H9 (cell line): ENCODE data around the gene ZAP70. TPM values are rescaled to one million over a fixed set of nuclear protein-coding genes. Genes with fewer than 3 reads are reported as not detected.

Source experiments
- DNase-seq: peaks from one replicate; pipeline ENCODE4 v3.0.0-alpha.2; 2017
- H2AFZ ChIP-seq: one replicate; pipeline ENCODE4 v1.6.1; 2013; ENCODE audit warnings: mild to moderate bottlenecking, low read length, control low read depth, moderate library complexity
- H2AK5ac ChIP-seq: 2 replicates; pipeline ENCODE4 v1.6.1; 2013; ENCODE audit warnings: low read length, control low read depth, mixed read lengths; ENCODE audit not compliant: insufficient read length
- H2BK120ac ChIP-seq: one replicate; pipeline ENCODE4 v1.6.1; 2013; ENCODE audit warnings: low read depth, mild to moderate bottlenecking, low read length, control low read depth, inconsistent platforms; ENCODE audit not compliant: poor library complexity, severe bottlenecking
- H2BK12ac ChIP-seq: 2 replicates; pipeline ENCODE4 v1.6.1; 2013; ENCODE audit warnings: low read length, control low read depth, mixed read lengths, low read depth; ENCODE audit not compliant: insufficient read length
- H2BK15ac ChIP-seq: 2 replicates; pipeline ENCODE4 v1.6.1; 2013; ENCODE audit warnings: low read depth, low read length, control low read depth
- H2BK20ac ChIP-seq: one replicate; pipeline ENCODE4 v1.6.1; 2013; ENCODE audit warnings: low read depth, mild to moderate bottlenecking, low read length, control low read depth, inconsistent platforms; ENCODE audit not compliant: poor library complexity, severe bottlenecking
- H2BK5ac ChIP-seq: 2 replicates; pipeline ENCODE4 v1.6.1; 2013; ENCODE audit warnings: low read length, control low read depth, mixed read lengths; ENCODE audit not compliant: insufficient read length
- H3K14ac ChIP-seq: 2 replicates; pipeline ENCODE4 v1.6.1; 2013; ENCODE audit warnings: low read length, control low read depth; ENCODE audit not compliant: insufficient read depth
- H3K18ac ChIP-seq: 2 replicates; pipeline ENCODE4 v1.6.1; 2013; ENCODE audit warnings: low read depth, mild to moderate bottlenecking, mixed read lengths, low read length, control low read depth; ENCODE audit not compliant: insufficient read length
- H3K23ac ChIP-seq: 2 replicates; pipeline ENCODE4 v1.6.1; 2013; ENCODE audit warnings: low read length, control low read depth, mixed read lengths, low read depth; ENCODE audit not compliant: insufficient read length
- H3K23me2 ChIP-seq: 2 replicates; pipeline ENCODE4 v1.6.1; 2013; ENCODE audit warnings: low read depth, mild to moderate bottlenecking, mixed read lengths, low read length, control low read depth; ENCODE audit not compliant: insufficient read length, poor library complexity, severe bottlenecking
- H3K27ac ChIP-seq: 2 replicates; pipeline ENCODE4 v1.5.1; 2013; ENCODE audit warnings: low read length, control low read depth, mixed read lengths, low read depth; ENCODE audit not compliant: insufficient read length
- H3K27me3 ChIP-seq: 2 replicates; pipeline ENCODE4 v1.6.1; 2013; ENCODE audit warnings: low read length, control low read depth, inconsistent platforms; ENCODE audit not compliant: insufficient read depth
- H3K4ac ChIP-seq: 2 replicates; pipeline ENCODE4 v1.6.1; 2013; ENCODE audit warnings: low read depth, mild to moderate bottlenecking, control low read depth, inconsistent platforms, low read length, moderate library complexity
- H3K4me1 ChIP-seq: 2 replicates; pipeline ENCODE4 v1.6.1; 2013; ENCODE audit warnings: low read length, control low read depth, inconsistent platforms; ENCODE audit not compliant: insufficient read depth
- H3K4me2 ChIP-seq: 2 replicates; pipeline ENCODE4 v1.6.1; 2013; ENCODE audit warnings: low read length, control low read depth, mixed read lengths; ENCODE audit not compliant: insufficient read length, insufficient read depth
- H3K56ac ChIP-seq: 2 replicates; pipeline ENCODE4 v1.6.1; 2013; ENCODE audit warnings: low read depth, mild to moderate bottlenecking, mixed read lengths, low read length, control low read depth; ENCODE audit not compliant: insufficient read length
- H3K79me1 ChIP-seq: 2 replicates; pipeline ENCODE4 v1.6.1; 2013; ENCODE audit warnings: low read depth, mild to moderate bottlenecking, moderate library complexity, low read length, control low read depth, inconsistent platforms; ENCODE audit not compliant: insufficient read depth, poor library complexity, severe bottlenecking
- H3K79me2 ChIP-seq: 2 replicates; pipeline ENCODE4 v1.6.1; 2013; ENCODE audit warnings: low read length, control low read depth, inconsistent platforms; ENCODE audit not compliant: insufficient read depth
- H3K9ac ChIP-seq: 2 replicates; pipeline ENCODE4 v1.6.1; 2013; ENCODE audit warnings: low read length, control low read depth, mixed read lengths; ENCODE audit not compliant: insufficient read length; ENCODE audit errors: extremely low read depth
- H3K9me3 ChIP-seq: one replicate; pipeline ENCODE4 v1.6.1; 2013; ENCODE audit warnings: low read depth, low read length, inconsistent platforms; ENCODE audit not compliant: control insufficient read depth
- H3T11ph ChIP-seq: one replicate; pipeline ENCODE4 v1.6.1; 2013; ENCODE audit warnings: mild to moderate bottlenecking, low read length, control low read depth, inconsistent platforms
- H4K20me1 ChIP-seq: one replicate; pipeline ENCODE4 v1.6.1; 2013; ENCODE audit not compliant: control insufficient read depth, insufficient read length, insufficient read depth
- H4K5ac ChIP-seq: 2 replicates; pipeline ENCODE4 v1.6.1; 2013; ENCODE audit warnings: low read depth, mild to moderate bottlenecking, mixed read lengths, low read length, control low read depth; ENCODE audit not compliant: insufficient read length
- H4K8ac ChIP-seq: replicated peaks from 2 replicates; pipeline ENCODE4 v1.6.1; 2013; ENCODE audit warnings: low read length, control low read depth, mixed read lengths, low read depth; ENCODE audit not compliant: insufficient read length
- H4K91ac ChIP-seq: 2 replicates; pipeline ENCODE4 v1.6.1; 2013; ENCODE audit warnings: low read depth, mild to moderate bottlenecking, moderate library complexity, mixed read lengths, low read length, control low read depth; ENCODE audit not compliant: insufficient read length
- H3K27ac Mint-ChIP-seq, 3 experiments: 2 replicates in 2 of 3; 3 replicates in 1 of 3; pipeline ENCODE4 v1.8.0; 2020 to 2021; ENCODE audit warnings: mixed read lengths in 3 of 3, mild to moderate bottlenecking in 1 of 3, moderate library complexity in 1 of 3
- H3K27me3 Mint-ChIP-seq: 2 replicates; pipeline ENCODE4 v1.8.0; 2021; ENCODE audit warnings: low read depth, mild to moderate bottlenecking, moderate library complexity, mixed read lengths
- H3K36me3 Mint-ChIP-seq, 3 experiments: 2 replicates in 2 of 3; 3 replicates in 1 of 3; pipeline ENCODE4 v1.8.0; 2020 to 2021; ENCODE audit warnings: low read depth in 3 of 3, mixed read lengths in 3 of 3; ENCODE audit not compliant: insufficient read depth in 1 of 3
- H3K4me1 Mint-ChIP-seq, 2 experiments: 2 replicates each; pipeline ENCODE4 v1.8.0; 2020; ENCODE audit warnings: mixed read lengths in 2 of 2
- H3K4me3 Mint-ChIP-seq, 2 experiments: 2 replicates in 1 of 2; 3 replicates in 1 of 2; pipeline ENCODE4 v1.8.0; 2020 to 2021; ENCODE audit warnings: mild to moderate bottlenecking in 2 of 2, mixed read lengths in 2 of 2, moderate library complexity in 1 of 2
- H3K9me3 Mint-ChIP-seq, 2 experiments: 2 replicates in 1 of 2; 3 replicates in 1 of 2; pipeline ENCODE4 v1.8.0; 2020; ENCODE audit warnings: mild to moderate bottlenecking in 2 of 2, mixed read lengths in 2 of 2, moderate library complexity in 1 of 2
- WGBS: extraction: QIAGEN DNeasy Blood & Tissue Kit; methylation state at CpG from one replicate; pipeline ENCODE4 v1.1.7; 2013; ENCODE audit warnings: missing lambda C conversion rate, low lambda C conversion rate, mixed read lengths; ENCODE audit not compliant: insufficient read length; ENCODE audit errors: extremely low coverage; 5-methylcytosine and 5-hydroxymethylcytosine counted together
- total RNA-seq: library from RNA; stranded (reverse); gene quantifications from 2 replicates; pipeline ENCODE4 v1.2.1, GENCODE V29; 2021
- TF ChIP-seq, protein P1 (sequence below): fragments of 200-600 bp; sonication (generic); conservative IDR thresholded peaks from 3 replicates; pipeline ENCODE4 v1.8.0; 2021; ENCODE audit warnings: antibody characterized with exemption, mild to moderate bottlenecking

The ZAP70 gene
- total RNA-seq, 1 experiment from 2014 or later = 0.24 TPM

DNA sequence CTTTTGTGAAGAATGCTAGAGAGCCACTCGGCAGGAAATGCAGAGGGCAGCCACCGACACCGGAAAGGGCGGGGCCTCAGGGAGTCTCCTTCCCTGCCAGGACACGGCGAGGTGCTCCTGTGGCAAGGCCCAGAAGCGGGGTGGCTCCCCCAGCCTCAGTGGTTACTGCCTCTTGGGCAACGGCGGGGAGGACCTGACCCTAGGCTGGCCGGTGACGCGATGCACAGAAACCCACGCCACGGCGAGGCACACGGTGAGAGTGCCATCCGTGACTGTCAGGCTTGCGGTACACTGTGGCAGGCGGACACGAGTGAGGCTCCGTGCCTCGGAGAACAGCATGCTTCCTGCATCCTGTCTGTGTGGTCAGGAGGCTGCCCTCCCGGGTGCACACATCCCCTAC, 47.8 kb downstream of the ZAP70 start:
- H3K27me3 Mint-ChIP-seq = no peaks in the 10 kb centered on the region
- Histone ChIP-seq H2AK5ac (no peak overlapping the region), H3K23ac (no peak overlapping the region), H2BK15ac (no peak overlapping the region), H3K4ac (no peak overlapping the region), H2AFZ (no peak overlapping the region), H2BK5ac (no peak overlapping the region), H3K14ac (no peak overlapping the region), H4K91ac (no peak overlapping the region), H3K27ac (no peak overlapping the region), H3K23me2 (no peaks in the 10 kb centered on the region), H4K5ac (no peak overlapping the region), H3K79me2 (no peaks in the 10 kb centered on the region), H3K27me3 (no peaks in the 10 kb centered on the region), H4K8ac (no peak overlapping the region), H3K9me3 (no peaks in the 10 kb centered on the region), H3K79me1 (no peaks in the 10 kb centered on the region), H2BK12ac (no peak overlapping the region), H3K18ac (no peak overlapping the region), H3K4me1 (no peaks in the 10 kb centered on the region), H3K4me2 (no peak overlapping the region), H3T11ph (no peak overlapping the region), H3K56ac (no peak overlapping the region), H2BK120ac (no peak overlapping the region), H2BK20ac (no peak overlapping the region), H4K20me1 (no peaks in the 10 kb centered on the region), H3K9ac (no peak overlapping the region)
- no CpG with 5 or more reads among the region's 23 CpGs for WGBS
- TF ChIP-seq, protein P1, sequence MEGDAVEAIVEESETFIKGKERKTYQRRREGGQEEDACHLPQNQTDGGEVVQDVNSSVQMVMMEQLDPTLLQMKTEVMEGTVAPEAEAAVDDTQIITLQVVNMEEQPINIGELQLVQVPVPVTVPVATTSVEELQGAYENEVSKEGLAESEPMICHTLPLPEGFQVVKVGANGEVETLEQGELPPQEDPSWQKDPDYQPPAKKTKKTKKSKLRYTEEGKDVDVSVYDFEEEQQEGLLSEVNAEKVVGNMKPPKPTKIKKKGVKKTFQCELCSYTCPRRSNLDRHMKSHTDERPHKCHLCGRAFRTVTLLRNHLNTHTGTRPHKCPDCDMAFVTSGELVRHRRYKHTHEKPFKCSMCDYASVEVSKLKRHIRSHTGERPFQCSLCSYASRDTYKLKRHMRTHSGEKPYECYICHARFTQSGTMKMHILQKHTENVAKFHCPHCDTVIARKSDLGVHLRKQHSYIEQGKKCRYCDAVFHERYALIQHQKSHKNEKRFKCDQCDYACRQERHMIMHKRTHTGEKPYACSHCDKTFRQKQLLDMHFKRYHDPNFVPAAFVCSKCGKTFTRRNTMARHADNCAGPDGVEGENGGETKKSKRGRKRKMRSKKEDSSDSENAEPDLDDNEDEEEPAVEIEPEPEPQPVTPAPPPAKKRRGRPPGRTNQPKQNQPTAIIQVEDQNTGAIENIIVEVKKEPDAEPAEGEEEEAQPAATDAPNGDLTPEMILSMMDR = no peak
- no peak overlapping the region; a peak in 1 of 7 replicates for H3K27ac Mint-ChIP-seq
- DNase-seq = no peak
- no peaks in the 10 kb centered on the region; a peak in 1 of 5 replicates for H3K9me3 Mint-ChIP-seq
- H3K36me3 Mint-ChIP-seq = peaks cover 15 to 60% (median 60%) of the 10 kb centered on the region in 3 experiments
- peaks cover 6 to 13% of the 10 kb centered on the region in 2 experiments; a peak in 3 of 4 replicates for H3K4me1 Mint-ChIP-seq
- H3K4me3 Mint-ChIP-seq = no peak overlapping the region
